Breast epithelium (tissue), 3 donors: ENCODE measurements around the gene GPC3.

Experiments
- CTCF ChIP-seq, 3 donors: fragments of 450-650 bp; IDR thresholded peaks; one replicate each; pipeline ENCODE4 v1.5.1; 2016 to 2017; ENCODE audit warnings: antibody characterized with exemption in 3 of 3, mild to moderate bottlenecking in 3 of 3, moderate library complexity in 3 of 3
- POLR2A ChIP-seq: fragments of 450-650 bp; IDR thresholded peaks from one replicate; pipeline ENCODE4 v1.6.1; 2016; ENCODE audit warnings: antibody characterized with exemption, mild to moderate bottlenecking, moderate library complexity
- POLR2AphosphoS5 ChIP-seq, 3 donors: sonication (generic); formaldehyde crosslinking; IDR thresholded peaks; one replicate each; pipeline ENCODE4 v1.6.1; 2017; ENCODE audit warnings: antibody characterized with exemption in 3 of 3

GRCh38 chrX:133534172-133534571 lies 451.2 kb downstream of the GPC3 start:
- no peak for TF ChIP-seq CTCF (IDR thresholded peaks at IDR 0.05)
- no peak for TF ChIP-seq POLR2A
- no peak for TF ChIP-seq POLR2AphosphoS5 (IDR thresholded peaks at IDR 0.05)
